ENCODE measurements around the gene CHIA.
"Not testable (repeated sequence)": the region's sequence is repeated elsewhere in the genome, so short reads cannot be mapped to it uniquely, and the experiment has no call there.

- not testable (repeated sequence) for TF ChIP-seq ZNF335 (CRISPR knock-in tag; IDR thresholded peaks at IDR 0.05); ELF4 (CRISPR knock-in tag; IDR thresholded peaks at IDR 0.05; ENCODE audit: borderline replicate concordance); NFIC (IDR thresholded peaks at IDR 0.05; ENCODE audit: low read length); ZNF570 (CRISPR knock-in tag; IDR thresholded peaks at IDR 0.05; ENCODE audit: borderline replicate concordance); KLF16 (CRISPR knock-in tag; IDR thresholded peaks at IDR 0.05); TCF7L2 (IDR thresholded peaks at IDR 0.05; ENCODE audit: low read depth, low read length); CTCF (CRISPR knock-in tag; IDR thresholded peaks at IDR 0.05); ZFX (CRISPR knock-in tag; IDR thresholded peaks at IDR 0.05; ENCODE audit: low read depth); ZNF251 (CRISPR knock-in tag; IDR thresholded peaks at IDR 0.05); GRHL1 (CRISPR knock-in tag; conservative IDR thresholded peaks at IDR 0.05); HDAC6 (IDR thresholded peaks at IDR 0.05; ENCODE audit: low read depth, low read length); HOXA3 (CRISPR knock-in tag; IDR thresholded peaks at IDR 0.05)
Measured at GRCh38 chr1:111338849-111339248, 48.2 kb downstream of the CHIA start.

Data from HepG2 (cell line).